Stimulated activated CD4-positive, alpha-beta T cell treated with anti-CD3 and anti-CD28 coated beads, TNF-alpha, amount 100 ng/mL, for 1 hour (primary cell): ENCODE measurements around the gene MANBA.
"Not testable (repeated sequence)": the region's sequence is repeated elsewhere in the genome, so short reads cannot be mapped to it uniquely, and the experiment has no call there.

Source experiments
- DNase-seq, 3 donors: peaks; one replicate each; pipeline ENCODE4 v3.0.0-alpha.2; 2020; ENCODE audit warnings: low read depth in 3 of 3, low spot score in 1 of 3

MANBA gene

DNA sequence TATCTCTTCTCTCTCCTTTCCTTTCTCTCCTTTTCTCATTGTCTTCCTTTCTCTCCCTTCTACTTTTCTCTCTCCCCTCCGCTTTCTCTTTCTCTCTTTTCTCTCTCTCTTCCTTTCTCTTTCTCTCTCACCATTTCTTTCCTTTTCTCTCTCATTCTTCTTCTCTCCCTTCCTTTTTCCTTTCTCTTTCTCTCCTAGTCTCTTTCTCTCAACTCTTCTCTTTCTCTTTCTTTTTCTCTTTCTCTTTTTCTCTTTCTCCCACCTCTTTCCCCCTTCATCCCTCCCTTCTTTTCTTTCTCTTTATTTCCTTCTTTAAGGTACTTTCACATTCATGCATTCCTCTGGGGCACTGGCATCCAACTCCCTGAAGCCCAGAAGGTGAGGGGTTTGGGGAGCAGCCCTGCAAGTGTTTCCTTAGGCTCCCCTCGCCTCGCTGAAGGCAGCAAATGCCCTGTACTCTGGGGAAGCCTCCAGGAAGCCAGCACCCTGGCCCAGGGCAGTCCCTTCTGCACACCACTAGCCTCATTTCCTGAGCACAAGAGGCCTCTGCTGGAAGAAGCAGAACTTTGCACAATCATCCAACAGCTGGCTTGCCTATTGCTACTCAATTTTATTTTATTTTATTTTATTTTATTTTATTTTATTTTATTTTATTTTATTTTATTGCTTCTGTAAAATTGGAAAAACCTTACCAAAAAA, 135.4 kb downstream of the MANBA start:
- DNase-seq, result peak; percentile 33 to 35 (median 35)

DNA sequence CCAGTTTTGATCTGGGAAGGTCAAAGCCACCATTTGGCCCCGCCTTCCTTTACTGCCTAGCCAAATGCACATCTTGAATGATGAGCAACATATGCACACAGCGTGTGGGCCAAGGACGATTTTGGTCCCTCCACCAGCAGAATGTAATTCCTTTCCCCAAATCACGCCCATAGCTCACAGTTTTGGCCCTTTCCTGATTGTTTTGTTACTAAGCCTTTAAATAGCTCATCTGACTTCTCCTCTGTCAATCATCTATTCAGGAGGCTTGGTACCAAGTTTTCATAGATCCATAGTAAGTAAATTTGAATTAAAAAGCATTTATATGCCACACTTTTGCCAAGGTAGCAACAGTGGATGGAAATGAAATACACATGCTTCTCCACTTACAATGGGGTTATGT, 136.3 kb downstream of the MANBA start:
- DNase-seq, result no peak

DNA sequence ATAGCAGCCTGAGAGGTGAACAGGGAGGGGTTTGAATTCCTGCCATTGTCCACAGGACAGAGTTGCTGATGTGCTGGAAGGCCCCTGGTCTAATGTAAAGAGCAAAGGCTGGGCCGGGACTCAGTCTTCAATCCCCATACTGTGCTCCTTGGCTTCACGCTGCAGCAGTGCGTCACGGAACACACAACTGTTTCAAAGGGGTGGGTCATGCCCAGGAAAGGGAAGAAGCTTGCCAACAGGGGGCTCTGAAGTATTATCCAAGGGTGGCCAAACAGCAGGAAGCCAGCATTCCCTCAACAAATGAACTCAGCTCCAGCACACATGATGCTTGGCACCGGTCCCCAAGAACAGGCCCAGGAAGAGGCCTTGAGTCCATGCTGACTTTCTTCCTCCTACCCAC, 137.1 kb downstream of the MANBA start:
- DNase-seq, result no peak

DNA sequence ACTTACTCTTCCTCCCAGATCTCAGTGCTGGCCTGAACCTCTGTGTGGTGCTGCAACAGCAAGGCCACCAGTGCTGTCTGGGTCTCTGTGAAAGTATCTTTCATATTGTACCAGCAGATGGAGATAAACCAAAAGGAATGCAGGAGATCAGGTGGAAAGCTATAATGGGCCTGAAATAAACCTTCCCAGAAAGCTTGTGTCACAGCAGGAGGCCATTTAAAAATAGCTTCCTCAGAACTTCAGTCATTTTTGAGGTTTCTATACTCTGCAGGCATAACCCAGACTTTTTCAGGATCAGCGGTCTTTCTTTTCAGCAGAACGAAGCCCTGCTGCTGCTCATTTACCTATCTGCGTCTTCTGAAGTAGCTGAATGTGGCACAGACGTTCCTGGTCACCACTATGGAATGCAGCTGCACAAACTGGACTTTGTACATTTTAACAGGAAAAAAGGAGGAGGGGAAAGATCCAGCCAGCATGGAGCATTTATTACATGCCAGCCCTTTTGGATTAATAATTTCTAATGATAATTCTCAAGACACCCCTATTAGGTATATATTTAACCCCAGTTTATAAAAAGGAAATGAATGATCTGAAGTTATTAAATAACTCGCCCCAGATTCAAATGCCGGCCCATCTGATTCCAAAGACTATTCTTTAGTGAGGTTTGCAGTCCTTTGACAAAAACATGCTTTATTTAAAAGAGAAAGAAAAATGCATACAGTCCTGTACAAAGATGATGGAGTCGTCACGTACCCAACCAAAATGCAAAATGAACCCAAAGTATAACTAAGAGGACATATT, 139.9 kb downstream of the MANBA start:
- DNase-seq, result no peak

DNA sequence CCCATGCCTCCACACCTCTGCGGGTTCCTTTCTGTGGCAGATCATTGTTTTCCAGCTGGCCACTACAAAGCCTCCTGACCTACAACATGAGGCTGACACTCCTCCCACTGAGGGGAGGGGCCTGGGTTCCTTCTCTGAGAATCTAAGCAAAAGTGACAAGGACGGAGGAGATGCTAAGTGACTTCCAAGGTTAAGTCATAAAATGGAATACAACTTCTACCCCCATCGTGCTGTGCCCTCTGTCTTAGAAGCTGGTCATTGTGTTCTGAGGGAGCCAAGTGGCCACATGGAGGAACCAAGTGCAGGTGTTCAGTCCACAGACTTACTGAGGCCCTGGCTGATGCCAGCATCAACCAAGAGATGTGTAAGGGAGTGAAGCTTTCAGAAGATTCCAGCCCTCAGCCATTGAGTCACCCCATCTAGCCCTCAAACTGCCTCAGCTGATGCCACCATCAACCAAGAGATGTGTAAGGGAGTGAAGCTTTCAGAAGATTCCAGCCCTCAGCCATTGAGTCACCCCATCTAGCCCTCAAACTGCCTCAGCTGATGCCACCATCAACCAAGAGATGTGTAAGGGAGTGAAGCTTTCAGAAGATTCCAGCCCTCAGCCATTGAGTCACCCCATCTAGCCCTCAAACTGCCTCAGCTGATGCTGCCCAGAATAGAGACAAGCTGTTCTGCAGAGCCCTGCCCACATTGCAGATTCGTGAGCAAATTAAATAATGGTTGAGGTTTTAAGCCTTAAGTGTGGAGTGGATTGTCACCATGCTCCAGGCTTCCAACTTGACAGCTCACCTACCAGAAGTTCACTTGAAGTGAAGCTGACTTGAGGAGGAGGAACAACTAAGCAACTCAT, 140.8 kb downstream of the MANBA start:
- DNase-seq, result not testable (repeated sequence)

DNA sequence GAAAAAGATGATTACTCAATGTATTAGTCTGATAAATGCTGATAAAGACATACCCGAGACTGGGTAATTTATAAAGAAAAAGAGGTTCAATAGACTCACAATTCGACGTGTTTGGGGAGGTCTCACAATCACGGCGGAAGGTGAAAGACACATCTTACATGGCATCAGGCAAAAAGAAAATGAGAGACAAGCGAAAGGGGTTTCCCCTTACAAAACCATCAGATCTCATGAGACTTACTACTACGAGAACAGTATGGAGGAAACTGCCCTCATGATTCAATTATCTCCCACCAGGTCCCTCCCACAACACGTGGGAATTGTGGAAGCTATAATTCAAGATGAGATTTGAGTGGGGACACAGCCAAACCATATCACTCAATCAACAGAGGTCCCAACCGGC, 141.7 kb downstream of the MANBA start:
- not testable (repeated sequence) for DNase-seq

DNA sequence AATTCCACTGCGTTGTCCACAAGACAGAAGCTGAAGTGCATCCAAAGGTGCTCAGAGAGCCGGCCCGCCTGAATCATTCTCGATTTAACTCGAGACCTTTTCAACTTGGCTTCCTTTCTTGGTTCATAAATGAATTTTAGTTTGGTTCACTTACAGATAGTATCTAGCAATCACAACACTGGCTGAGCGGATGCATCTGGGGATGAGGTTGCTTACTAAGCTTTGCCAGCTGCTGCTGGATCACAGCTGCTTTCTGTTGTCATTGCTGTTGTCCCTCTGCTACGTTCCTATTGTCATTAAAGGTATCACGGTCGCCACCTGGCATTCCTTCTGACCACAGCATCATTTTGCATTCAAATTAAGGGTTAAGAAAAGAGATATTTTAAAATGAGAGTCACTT, 144.1 kb downstream of the MANBA start:
- no peak for DNase-seq

DNA sequence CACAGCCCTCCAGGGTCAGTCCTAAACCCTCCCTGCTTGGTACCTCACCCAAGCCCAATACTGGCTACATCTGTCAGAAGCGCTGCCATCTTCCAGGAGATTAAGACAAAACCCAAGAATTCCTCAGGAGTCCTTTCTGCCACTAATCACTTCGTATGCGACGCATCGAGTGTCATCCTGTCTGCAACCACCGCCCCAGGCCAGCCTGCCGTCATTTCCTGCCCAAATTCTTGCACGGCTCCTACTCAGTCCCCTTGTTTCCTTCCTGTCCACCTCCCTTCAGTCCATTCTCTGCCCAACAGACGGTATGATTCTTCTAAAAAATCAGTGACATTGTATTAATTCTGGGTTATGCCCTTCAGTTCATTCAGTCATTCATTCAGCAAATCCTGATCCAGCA, 146.0 kb downstream of the MANBA start:
- no peak for DNase-seq

DNA sequence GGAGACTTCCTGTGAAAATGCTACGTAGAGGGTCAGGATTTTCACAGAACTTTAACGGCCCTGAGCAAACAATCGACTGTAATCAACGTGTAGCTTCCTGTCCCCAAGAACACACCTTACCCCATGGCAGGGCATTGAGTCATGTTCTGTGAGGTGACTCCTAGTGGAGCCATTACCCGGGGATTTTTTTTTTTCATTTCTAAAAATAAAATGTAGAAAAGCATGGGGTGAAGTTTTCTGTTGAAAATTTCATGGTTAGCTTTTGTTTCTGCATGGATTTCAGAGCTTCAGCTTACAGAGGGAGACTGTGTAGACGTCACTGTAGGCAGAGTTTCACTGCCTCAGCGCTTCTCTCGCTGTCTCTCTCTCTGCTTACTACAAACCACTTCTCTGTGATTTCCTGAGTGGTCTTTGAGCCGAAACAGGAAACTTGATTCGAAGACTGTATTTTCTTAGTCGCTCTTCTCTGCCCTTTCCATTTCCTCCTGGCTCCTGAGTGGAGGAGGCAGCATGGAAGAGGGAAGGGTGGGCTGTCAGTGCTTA, 147.9 kb downstream of the MANBA start:
- no peak for DNase-seq

DNA sequence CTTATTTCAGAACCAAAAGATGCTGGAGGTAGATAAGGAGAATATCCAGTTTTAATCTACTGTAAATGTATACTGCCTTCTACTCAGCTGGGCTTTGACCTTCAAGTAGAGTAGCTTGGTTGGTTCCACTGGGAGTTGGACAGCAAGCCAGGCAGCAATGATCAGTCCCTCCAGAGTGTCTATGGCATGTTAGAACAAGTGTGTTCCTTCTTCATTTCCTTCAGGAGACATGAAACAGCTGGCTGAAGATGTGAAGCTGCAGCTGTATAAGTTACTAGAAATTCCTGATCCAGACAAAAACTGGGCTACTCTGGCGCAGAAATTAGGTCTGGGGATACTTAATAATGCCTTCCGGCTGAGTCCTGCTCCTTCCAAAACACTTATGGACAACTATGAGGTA, 148.6 kb downstream of the MANBA start:
- no peak for DNase-seq

DNA sequence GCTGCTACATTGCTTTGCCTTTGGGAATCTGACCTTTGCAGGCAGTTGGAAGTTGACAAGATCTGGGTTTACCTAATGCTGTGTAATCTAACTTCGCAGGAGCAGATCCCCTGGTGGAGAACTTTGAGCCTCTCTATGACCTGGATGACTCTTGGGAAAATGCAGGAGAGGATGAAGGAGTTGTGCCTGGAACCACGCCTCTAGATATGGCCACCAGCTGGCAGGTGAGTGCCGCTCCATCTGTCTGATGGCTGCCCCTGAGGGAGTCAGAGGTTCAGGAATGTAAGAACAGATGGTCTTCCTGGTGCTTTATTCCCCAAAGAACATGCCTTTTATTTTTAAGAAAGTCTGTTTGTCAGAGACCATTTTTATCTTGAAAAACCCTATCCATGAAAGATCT, 150.3 kb downstream of the MANBA start:
- DNase-seq, result no peak

DNA sequence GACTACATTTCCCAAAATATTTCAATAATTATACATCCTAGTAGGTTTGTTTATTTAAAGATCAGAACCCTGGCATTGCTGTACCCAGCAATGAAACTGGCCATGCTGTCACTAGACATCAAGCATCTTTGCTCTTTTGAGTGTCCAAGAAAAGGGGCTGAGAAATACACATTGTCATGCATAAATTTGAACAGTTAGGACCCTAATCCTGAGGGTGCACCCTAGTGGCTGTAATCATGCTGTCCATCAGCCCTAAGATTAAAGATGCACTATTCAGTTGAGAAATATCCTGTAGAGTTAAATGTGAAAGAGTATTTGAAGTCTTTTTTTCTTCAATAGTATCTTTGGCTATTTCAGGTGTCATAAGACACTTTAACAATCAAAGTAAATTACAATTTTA, 150.8 kb downstream of the MANBA start:
- no peak for DNase-seq

DNA sequence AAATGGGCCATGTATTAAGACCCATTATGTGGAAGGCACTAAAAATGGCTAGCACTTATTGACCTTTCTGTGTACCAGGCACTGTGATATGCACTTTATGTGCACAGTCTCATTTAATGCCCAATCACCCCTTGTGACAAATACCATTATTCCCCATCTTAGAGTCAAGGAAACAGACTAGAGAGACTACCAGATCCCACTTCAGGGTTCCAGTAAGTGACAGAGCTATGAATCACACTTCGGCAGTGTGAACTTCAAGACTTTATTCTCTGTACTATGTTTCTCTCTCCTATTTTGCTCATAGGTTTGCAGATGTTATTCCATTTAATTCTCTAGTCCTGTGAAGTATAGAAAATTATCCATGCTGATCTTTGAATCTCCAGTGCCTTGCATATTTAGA, 152.6 kb downstream of the MANBA start:
- DNase-seq, result no peak

DNA sequence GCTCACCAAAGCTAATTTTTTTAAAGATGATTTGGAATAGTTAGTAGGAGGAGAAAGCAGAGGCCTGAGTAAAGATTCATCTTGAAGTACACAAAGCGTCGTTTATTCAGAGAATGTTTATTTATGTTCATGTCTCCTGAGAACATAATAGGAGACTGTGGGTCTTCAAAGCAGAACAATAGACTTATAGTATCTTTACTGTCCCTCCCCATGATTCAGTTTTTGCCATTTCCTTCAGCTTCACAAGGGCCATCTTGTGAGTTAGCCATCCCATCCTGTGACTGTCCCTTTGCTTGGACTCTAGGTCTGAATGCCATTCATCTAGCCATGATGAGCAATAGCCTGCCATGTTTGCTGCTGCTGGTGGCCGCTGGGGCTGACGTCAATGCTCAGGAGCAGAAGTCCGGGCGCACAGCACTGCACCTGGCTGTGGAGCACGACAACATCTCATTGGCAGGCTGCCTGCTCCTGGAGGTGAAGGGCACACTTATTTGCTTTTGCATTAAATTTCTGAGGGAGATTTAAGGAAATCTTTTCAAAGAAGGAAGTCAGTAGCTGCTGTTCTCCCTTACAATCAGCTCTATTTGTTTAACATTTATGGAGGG, 153.8 kb downstream of the MANBA start:
- DNase-seq, result no peak

DNA sequence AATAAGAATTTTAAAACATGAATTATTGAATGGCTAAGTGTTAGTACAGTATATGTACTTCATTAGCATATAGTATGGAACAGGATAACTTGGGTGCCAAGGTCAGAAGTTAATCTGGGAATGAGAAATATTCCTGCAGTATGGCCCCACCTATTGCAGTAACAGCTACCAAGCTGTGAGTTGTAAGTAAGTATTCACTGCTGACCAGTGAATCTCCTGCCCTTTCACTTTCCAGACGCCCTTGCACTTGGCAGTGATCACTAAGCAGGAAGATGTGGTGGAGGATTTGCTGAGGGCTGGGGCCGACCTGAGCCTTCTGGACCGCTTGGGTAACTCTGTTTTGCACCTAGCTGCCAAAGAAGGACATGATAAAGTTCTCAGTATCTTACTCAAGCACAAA, 154.5 kb downstream of the MANBA start:
- no peak for DNase-seq

DNA sequence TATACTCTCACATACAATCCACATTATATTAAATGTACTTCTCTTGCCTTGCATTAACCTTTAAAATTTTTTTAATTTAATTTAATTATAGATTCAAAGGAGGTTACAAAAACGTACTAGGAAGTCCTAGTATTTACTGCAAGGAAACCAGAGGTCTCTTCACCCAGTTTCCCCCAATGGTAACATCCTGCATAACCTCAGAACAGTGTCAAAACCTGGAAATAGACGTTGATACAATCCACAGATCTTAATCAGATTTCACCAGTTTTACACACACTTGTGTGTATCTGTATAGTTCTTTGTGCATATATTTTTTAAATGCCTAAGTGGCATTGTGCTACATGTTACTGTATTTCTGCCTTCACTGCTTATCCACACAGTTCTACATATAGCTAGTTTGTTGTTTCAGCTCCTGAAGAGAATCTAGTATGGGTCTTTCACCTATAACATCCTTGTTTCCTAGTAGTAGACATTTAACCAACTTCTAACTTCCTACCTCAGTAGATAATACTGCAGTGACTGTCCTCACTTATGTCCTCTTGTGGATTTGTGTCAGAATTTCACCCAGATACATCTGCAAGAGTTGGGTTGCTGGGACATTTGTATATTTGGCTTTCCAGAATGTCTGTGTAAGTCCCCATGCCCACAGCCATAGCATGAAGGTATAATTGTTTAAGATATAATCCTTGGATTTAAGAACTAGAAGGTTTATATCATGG, 156.4 kb downstream of the MANBA start:
- DNase-seq, result no peak

DNA sequence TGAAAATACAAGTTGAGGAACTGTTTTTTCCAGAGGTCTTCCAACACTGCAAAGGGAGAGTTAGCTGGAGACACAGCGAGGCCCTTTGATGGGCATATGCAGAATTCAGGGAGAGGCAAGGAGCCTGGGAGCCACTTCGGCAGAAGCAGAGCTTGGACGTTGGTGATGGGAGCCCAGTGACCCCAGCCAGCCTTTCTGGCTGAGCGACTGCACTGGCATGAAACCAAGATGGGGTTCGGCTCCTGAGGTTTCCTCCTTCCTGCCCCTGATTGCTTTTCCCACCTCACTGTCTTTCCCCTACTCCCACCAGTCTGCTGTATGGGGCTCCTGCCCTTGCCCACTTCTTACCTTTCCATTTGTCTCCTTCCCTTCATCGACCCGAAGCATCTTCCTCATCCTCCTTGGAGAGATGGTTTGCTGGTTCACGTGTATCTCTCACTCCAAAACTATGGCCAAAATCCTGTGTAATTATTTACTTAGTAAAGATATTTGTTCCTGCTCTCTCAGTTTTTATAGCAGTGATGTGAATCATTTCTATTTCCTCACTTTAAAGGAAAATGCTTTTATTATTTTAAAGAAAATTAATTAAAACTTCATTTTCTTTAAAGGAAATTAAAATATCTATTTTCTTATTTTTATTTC, 159.1 kb downstream of the MANBA start:
- no peak for DNase-seq

DNA sequence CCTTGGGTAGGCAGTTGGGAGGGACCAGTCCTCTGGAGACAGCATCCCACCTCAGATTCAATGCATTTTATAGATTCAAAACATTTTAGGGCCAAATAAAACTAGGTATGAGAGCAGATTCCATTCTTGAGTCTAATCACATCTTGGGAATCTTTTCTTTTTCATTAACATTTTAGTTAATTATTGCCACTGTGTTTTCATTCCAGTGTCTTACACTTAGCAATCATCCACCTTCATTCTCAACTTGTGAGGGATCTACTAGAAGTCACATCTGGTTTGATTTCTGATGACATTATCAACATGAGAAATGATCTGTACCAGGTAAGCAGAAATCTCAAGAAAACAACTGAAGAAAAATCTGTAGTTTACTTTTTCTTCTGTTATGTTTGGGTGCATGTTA, 160.1 kb downstream of the MANBA start:
- no peak for DNase-seq

DNA sequence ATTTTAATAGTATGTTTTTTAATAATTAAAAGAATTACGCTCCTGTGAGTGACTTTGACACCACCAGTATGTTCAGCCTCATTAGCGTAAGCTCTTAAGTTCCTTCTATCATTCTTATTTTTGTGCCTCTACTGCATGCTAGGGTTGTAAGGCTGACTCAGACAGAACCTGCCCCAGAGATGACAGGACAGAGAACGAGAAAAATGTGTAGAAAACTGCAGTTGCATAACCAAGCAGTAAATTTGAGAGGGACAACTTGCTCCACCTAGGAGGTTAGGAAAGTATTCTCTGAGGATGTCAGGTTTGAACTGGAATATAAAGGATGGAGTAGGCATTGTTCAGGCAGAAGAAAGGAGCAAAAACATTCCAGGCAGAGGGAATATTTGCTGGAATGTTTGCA, 160.9 kb downstream of the MANBA start:
- DNase-seq, result no peak

DNA sequence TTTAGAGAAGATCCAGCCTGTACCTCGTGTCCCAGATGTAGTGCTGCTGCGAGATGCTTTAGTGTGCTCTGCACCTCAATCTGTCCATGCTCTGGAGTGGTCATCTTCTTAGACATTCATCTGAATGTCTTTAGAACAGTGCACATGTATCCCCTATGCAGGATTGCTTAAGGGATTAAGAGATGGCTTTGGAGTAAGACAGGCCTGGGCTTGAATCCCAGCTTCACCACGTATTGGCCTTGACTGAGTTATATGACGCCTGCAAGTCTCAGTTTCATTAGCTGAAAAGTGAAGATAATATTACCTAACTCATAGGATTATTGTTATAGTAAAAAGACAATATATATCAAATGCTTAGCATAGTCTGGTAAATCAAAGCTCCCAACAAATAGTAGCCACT, 161.3 kb downstream of the MANBA start:
- DNase-seq, result no peak
